Measurements from ENCODE around the gene BMX.

BMX gene

DNA sequence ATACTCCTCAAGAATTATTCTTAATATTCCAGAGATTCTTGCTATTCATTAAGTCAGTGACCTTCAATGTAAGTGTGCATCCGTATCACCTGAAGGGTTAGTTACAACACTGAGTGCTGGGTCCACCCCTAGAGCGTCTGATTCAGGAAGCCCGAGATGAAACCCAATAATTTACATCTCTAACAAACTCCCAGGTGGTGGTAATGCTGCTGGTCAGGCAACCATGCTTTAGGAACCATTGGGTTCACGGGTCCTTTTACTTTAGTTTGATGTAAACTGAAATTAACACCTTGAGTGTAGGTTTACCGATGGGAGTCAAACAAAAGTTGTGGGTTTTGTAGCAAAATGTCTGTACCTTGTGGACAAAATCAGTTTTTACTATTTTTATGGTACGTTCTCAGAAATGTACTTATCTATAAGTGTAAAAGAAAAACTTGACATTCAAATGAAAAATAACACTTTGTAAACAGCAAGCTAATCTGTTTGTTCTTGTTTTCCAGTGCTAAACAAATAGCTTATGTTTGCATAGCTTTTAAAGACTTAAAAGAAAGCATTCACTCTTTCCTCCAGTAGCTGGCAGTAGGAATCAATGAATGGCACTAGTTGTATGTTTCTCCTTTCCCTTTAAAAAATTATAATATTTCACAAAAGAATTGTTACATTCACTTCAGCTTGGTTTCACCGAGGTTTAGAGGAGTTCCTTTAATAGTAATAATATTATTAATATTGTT is 67.4 kb downstream of the BMX start:
- no peak for DNase-seq

GRCh38 chrX:15570145-15570544 is 69.5 kb downstream of the BMX start:
- no peak for DNase-seq

DNA sequence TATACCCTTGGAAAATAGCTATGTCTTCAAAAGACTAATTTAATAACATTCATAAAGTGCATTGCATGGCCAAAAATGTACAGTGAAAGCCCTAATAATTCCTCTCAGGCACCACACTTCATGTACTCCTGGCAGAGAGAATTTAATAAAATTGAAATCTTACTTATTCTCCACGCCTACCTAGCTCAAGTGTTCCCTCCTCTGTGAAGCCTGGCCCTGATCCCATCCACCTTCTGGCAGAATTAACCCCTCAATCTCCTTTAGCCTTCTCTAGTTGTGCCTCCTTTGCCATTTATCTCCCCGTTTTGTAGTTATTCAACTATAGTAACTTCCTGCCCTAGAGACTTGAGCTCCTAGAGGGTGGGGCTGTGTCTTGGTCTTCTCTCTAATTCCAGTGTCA is 73.4 kb downstream of the BMX start:
- DNase-seq: no peak

- DNase-seq: no peak
Measured at GRCh38 chrX:15576019-15576418, 75.4 kb downstream of the BMX start.

DNA sequence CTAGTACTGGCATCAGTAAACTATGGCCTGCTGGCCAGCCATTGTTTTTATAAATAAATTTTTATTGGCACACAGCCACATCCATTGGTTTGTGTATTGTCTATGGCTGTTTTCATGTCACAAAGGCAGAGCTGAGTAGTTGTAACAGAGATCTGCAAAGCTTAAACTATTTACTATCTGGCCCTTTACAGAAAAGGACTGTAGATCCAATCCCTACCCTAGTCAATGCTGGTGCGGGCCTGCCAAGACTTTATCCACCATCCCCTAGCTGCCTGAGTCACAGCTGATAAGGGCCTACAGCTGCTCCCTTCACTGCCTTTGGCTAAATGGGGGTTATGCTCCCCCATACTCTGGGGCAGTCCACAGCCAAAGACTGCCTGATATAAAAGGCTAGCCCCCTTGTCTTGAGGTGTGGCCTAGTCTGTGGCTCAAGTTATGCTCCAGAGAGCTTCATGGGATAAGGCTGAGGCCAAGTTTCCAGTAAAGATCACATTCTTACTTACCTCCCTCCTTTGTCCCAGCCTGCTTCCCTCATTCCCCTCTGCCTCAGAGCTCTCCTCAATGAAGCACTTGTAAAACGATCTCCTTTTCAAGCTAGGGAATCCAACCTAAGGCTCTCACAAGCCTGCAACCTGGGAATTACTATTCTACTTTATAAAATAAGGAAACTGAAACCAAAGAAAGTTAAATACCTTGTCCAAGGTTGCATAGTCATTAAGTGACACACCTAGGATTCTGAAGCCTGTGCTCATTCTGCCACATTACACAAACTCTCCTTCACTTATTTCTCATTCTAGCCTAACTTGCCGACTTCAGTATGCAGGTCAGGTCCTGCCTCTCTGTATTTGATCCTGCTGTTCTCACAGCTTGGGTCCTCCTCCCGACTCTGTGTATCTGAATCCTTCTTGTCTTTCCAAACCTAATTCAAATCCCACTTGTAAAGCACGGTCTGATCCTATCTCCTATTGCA is 79.5 kb downstream of the BMX start:
- DNase-seq: peak in 1 of 58 donors; percentile 0

- no peak for DNase-seq
Measured at GRCh38 chrX:15594371-15594770, 93.8 kb downstream of the BMX start.

DNA sequence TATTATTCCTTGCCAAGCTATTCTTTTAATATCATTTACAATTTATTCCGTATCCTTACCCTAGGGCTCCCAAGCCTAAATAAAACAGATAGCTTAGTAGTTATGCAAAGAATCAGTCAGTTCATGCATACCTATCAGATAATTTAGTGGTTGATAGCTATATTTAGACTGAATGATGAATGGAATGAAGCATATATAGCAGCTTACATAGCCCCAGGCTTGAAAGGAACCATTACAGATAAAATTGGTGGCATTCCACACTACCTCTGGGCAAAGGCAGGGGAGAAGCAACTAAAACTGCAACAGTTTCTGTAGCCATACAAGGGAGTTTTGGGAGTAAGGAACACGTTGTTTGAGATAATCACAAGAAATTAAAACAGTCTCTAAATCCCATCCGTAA is 97.4 kb downstream of the BMX start:
- no peak for DNase-seq

DNA sequence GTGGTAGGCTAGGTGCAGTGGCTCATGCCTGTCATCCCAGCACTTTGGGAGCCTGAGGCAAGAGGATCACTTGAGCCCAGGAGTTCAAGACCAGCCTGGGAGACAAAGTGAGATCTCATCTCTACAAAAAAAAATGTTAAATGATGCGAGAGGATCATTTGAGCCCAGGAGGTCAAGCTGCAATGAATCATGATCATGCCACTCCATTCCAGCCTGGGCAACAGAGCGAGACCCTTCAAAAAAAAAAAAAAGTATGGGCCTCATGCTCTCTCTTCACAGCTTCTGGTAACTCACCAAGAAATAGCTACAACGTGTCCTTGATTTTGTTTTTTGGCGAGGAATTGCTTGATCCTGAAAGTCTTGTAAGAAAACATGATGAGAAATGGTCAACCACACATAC is 98.9 kb downstream of the BMX start:
- no peak for DNase-seq

DNA sequence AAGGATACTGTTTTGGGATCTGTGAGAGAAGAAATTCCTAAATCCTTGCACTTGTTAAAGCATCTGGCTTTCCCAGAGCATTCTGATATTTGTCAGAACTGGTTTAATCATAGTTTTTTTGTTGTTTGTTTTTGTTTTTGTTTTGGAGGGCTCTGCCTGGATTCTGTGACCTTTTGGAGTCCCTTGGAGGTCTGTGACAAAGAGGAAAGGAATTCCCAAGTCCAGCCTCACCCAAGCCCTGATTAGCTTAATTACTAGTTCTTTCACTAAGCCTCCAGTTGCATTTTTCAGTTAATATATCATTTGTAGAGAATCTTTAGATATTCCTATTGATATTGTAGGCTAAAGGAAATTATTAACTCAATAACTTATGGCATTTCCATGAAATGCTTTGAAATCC is 99.4 kb downstream of the BMX start:
- no peak for DNase-seq

- no peak for DNase-seq
Measured at GRCh38 chrX:15600745-15601144, 100.1 kb downstream of the BMX start, which contains the start of gene ACE2. ACE2 (minus strand) TSS chrX:15600960; CDS start chrX:15600911, 49 bp downstream.

- no peak for DNase-seq
Measured at GRCh38 chrX:15601932-15602331, 101.3 kb downstream of the BMX start.

- DNase-seq: no peak
Measured at GRCh38 chrX:15602761-15603160, 102.2 kb downstream of the BMX start.

GRCh38 chrX:15605226-15605625 is 104.6 kb downstream of the BMX start:
- DNase-seq: no peak
